GM12878 (cell line): ENCODE results near the gene PPP1R12A.

Source experiments
- CBX3 ChIP-seq: fragments of 200-600 bp; sonication (generic); IDR thresholded peaks from 2 replicates; pipeline ENCODE4 v1.6.1; 2016; ENCODE audit warnings: low read depth, borderline replicate concordance
- CREB1 ChIP-seq: IDR thresholded peaks from 2 replicates; pipeline ENCODE4 v1.6.1; 2012; ENCODE audit warnings: low read depth, mild to moderate bottlenecking, inconsistent platforms
- GABPA ChIP-seq: IDR thresholded peaks from 2 replicates; pipeline ENCODE4 v1.6.1; 2014; ENCODE audit warnings: antibody characterized with exemption, low read depth, mild to moderate bottlenecking, inconsistent platforms
- NR2F1 ChIP-seq: fragments of 450-650 bp; conservative IDR thresholded peaks from 2 replicates; pipeline ENCODE4 v1.6.1; 2017; ENCODE audit warnings: mild to moderate bottlenecking
- POLR2A ChIP-seq: IDR thresholded peaks from 2 replicates; pipeline ENCODE4 v1.6.1; 2011; ENCODE audit warnings: low read depth, mild to moderate bottlenecking, low read length
- ZBED1 ChIP-seq: IDR thresholded peaks from 2 replicates; pipeline ENCODE4 v1.6.1; 2016; ENCODE audit warnings: borderline replicate concordance
- TF ChIP-seq, protein P1 (sequence below), 3 experiments: IDR thresholded peaks in 2 of 3; conservative IDR thresholded peaks in 1 of 3; 2 replicates each; pipeline ENCODE4 v1.5.1; 2011; ENCODE audit warnings: low read depth in 3 of 3, low read length in 3 of 3, mild to moderate bottlenecking in 3 of 3, control low read depth in 2 of 3, moderate library complexity in 2 of 3, inconsistent platforms in 1 of 3, mixed read lengths in 1 of 3; ENCODE audit not compliant: control insufficient read depth in 2 of 3, insufficient read depth in 1 of 3; ENCODE audit errors: extremely low read depth in 1 of 3

DNA sequence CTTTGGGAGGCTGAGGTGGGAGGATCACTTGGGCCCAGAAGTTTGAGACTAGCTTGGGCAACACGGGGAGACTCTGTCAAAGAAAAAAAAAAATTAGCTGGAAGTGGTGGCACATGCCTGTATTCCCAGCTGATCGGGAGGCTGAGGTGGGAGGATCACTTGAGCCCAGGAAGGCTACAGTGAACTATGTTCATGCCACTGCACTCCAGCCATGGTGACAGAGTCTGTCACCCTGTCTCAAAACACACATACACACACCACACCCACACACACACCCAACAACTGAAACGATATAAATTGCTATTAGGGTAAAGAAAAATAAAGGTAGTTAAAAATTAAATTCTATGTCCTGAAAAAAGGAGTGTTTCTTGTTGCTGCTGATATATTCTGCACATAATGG is 7.9 kb downstream of the PPP1R12A start:
- TF ChIP-seq CBX3 = no peak
- TF ChIP-seq NR2F1 = no peak
- TF ChIP-seq POLR2A = no peak
- no peak for TF ChIP-seq CREB1
- TF ChIP-seq ZBED1 = no peak
- TF ChIP-seq GABPA = no peak
- TF ChIP-seq, protein P1, sequence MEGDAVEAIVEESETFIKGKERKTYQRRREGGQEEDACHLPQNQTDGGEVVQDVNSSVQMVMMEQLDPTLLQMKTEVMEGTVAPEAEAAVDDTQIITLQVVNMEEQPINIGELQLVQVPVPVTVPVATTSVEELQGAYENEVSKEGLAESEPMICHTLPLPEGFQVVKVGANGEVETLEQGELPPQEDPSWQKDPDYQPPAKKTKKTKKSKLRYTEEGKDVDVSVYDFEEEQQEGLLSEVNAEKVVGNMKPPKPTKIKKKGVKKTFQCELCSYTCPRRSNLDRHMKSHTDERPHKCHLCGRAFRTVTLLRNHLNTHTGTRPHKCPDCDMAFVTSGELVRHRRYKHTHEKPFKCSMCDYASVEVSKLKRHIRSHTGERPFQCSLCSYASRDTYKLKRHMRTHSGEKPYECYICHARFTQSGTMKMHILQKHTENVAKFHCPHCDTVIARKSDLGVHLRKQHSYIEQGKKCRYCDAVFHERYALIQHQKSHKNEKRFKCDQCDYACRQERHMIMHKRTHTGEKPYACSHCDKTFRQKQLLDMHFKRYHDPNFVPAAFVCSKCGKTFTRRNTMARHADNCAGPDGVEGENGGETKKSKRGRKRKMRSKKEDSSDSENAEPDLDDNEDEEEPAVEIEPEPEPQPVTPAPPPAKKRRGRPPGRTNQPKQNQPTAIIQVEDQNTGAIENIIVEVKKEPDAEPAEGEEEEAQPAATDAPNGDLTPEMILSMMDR (IDR thresholded peaks at IDR 0.05 in 2 of 3, conservative IDR thresholded peaks at IDR 0.05 in 1 of 3; ENCODE audit: control insufficient read depth in 2 of 3, extremely low read depth in 1 of 3, insufficient read depth in 1 of 3, low read depth in 3 of 3, low read length in 3 of 3) = no peak
